ENCODE measurements around the gene AFF2. TPM values are rescaled to one million over a fixed set of nuclear protein-coding genes. Genes with fewer than 3 reads are reported as not detected.

The AFF2 gene
- 1 to 10 TPM in 1 of 3 donors, under 1 TPM in 2; 0.24 to 4.8 (median 0.79) TPM for total RNA-seq
- total RNA-seq (2013) = 1.4 TPM

DNA sequence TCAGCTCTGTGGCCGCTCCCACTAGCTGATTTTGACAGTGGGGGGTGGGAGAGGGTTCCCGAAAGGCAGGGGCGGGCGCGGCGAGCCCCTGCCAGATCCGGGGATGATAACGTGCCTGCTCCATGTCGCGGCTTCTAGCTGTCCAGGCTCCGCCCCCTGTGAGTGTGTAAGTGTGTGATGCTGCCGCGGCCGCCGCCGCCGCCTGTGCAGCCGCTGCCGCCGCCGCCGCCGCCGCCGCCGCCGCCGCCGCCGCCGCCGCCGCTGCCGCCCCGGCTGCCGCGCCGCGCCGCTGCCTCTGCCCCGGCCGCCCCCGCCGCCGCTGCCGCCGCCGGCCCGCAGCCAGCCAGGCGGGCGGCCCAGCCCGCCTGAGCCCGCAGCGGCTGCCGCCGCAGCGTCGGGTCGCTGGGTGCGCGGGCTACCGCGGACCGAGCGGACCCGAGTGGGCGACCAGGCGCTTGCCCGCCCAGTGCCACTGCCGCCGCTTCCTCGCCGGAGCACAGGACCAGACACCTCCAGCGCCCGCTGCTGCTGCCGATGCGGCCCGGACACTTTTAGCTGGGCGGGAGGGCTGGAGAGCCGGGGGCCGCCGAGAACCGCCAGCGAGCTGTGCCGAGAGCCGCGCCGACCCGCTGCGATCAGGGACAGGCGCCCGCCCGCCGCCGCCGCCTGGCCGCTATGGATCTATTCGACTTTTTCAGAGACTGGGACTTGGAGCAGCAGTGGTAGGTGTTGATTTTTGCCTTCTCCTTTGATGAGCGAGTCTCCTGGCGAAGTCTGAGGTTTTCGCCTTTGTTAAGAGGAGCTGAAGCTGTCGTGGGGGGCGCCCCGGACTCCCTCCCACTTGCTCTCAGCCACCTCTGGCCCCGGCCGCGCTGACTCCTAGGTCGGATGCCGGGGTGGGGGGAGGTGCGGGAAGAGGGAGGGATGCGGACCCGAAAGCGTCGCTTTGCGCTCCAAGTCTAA lies at the start of gene AFF2:
Gene AFF2 (plus strand): TSS at position 195 of the 963 bp plus-strand sequence. CDS start 481 bp downstream, at position 676.
- H3K36me3 ChIP-seq (ENCODE audit: control insufficient read depth, insufficient read depth, low read length) = no peaks in the 10 kb centered on the region
- peak; percentile 60 to 73 (median 73) for ATAC-seq
- peaks cover 5 to 25% of the 10 kb centered on the region in 2 donors for H3K27me3 Mint-ChIP-seq (ENCODE audit: low read depth in 2 of 2)
- H3K4me3 ChIP-seq (ENCODE audit: low read length) = peak within 1 kb of the TSS; percentile 31
- peak within 1 kb of the TSS; percentile 85 for H3K4me3 Mint-ChIP-seq
- intact Hi-C loops (cut with micrococcal nuclease) = no loop called here
- H3K27ac Mint-ChIP-seq = no peak within 1 kb of the TSS
- no peaks in the 10 kb centered on the region for H3K9me3 Mint-ChIP-seq
- TF ChIP-seq, protein P1, sequence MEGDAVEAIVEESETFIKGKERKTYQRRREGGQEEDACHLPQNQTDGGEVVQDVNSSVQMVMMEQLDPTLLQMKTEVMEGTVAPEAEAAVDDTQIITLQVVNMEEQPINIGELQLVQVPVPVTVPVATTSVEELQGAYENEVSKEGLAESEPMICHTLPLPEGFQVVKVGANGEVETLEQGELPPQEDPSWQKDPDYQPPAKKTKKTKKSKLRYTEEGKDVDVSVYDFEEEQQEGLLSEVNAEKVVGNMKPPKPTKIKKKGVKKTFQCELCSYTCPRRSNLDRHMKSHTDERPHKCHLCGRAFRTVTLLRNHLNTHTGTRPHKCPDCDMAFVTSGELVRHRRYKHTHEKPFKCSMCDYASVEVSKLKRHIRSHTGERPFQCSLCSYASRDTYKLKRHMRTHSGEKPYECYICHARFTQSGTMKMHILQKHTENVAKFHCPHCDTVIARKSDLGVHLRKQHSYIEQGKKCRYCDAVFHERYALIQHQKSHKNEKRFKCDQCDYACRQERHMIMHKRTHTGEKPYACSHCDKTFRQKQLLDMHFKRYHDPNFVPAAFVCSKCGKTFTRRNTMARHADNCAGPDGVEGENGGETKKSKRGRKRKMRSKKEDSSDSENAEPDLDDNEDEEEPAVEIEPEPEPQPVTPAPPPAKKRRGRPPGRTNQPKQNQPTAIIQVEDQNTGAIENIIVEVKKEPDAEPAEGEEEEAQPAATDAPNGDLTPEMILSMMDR (IDR thresholded peaks at IDR 0.05) = no peak
- H3K9me3 ChIP-seq (ENCODE audit: control insufficient read depth, insufficient read depth, low read length) = no peaks in the 10 kb centered on the region
- H3K4me1 Mint-ChIP-seq = peaks cover 0 to 5% of the 10 kb centered on the region in 2 donors
- H3K27me3 ChIP-seq (ENCODE audit: control insufficient read depth, insufficient read depth, low read length) = peaks cover 23% of the 10 kb centered on the region
- H3K4me1 ChIP-seq (ENCODE audit: control insufficient read depth, insufficient read depth, low read length) = peaks cover 12% of the 10 kb centered on the region
- 1% methylated on average over 98 of the region's 115 CpGs for WGBS (ENCODE audit: insufficient coverage)
- peak; percentile 18 to 68 for DNase-seq
- H3K27ac ChIP-seq (ENCODE audit: low read length) = no peak within 1 kb of the TSS
- no peaks in the 10 kb centered on the region for H3K36me3 Mint-ChIP-seq

DNA sequence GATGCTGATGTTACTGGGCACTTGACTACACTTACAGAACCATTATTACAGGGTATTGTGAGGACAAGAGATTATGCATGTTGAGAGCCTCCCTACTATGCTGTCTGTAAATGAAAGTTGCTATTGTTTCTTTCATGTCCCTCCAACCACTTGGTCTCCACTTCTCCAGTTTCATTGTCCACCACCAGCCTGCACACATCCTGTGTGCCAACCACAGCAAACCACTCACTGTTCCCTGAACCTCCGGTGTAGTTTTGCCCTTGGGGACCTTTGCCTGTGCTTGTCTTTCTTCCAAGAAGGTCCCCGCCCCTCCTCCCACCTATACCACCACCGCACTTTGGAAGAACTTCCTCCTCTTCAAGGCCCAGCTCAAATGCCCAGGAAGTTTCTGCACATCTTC lies 43.1 kb upstream of the AFF2 start:
- TF ChIP-seq, protein P1 (IDR thresholded peaks at IDR 0.05) = no peak

DNA sequence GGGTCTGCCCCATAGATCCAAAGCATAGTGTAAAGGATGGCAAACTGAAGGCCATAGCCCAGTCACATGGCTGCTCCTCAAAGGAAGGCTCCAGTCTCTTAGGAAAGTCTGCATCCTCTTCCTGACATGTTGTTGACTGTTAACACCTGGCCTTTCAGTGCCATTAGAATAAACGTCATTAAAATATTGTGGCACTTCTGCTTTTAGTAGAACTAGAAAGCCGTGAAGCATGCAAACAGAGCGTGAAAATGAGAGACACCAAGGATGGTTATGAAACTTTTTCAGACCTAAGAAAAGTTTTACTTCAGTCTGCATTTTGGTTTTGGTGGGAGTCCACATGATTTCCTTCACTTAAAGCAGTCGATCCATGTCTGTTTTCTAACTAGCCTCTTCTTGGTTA lies 41.1 kb upstream of the AFF2 start:
- H3K36me3 ChIP-seq (ENCODE audit: control insufficient read depth, insufficient read depth, low read length) = no peaks in the 10 kb centered on the region
- TF ChIP-seq, protein P1 (IDR thresholded peaks at IDR 0.05) = no peak
- peak overlapping the region; percentile 8 for H3K27ac ChIP-seq (ENCODE audit: low read length)
- 34% methylated on average over 4 of the region's 4 CpGs for WGBS (ENCODE audit: insufficient coverage)
- H3K9me3 ChIP-seq (ENCODE audit: control insufficient read depth, insufficient read depth, low read length) = no peaks in the 10 kb centered on the region
- H3K36me3 Mint-ChIP-seq = no peaks in the 10 kb centered on the region
- no peak overlapping the region for H3K4me3 ChIP-seq (ENCODE audit: low read length)
- no peaks in the 10 kb centered on the region for H3K4me1 Mint-ChIP-seq
- no peak overlapping the region for H3K4me3 Mint-ChIP-seq
- DNase-seq (no peak), ATAC-seq (no peak)
- H3K27me3 ChIP-seq (ENCODE audit: control insufficient read depth, insufficient read depth, low read length) = no peaks in the 10 kb centered on the region
- H3K27me3 Mint-ChIP-seq (ENCODE audit: low read depth in 2 of 2) = peaks cover 0 to 12% of the 10 kb centered on the region in 2 donors
- no peak overlapping the region for H3K27ac Mint-ChIP-seq
- H3K4me1 ChIP-seq (ENCODE audit: control insufficient read depth, insufficient read depth, low read length) = no peaks in the 10 kb centered on the region
- H3K9me3 Mint-ChIP-seq = no peaks in the 10 kb centered on the region
- intact Hi-C loops (cut with micrococcal nuclease) = no loop called here

More for the DNA sequence above, 43.1 kb upstream of the AFF2 start:
- ATAC-seq (no peak), DNase-seq (no peak)
- no peak overlapping the region for H3K4me3 ChIP-seq (ENCODE audit: low read length)
- WGBS (ENCODE audit: insufficient coverage) = 27% methylated on average over 3 of the region's 3 CpGs
- no peaks in the 10 kb centered on the region for H3K9me3 Mint-ChIP-seq
- H3K27ac ChIP-seq (ENCODE audit: low read length) = no peak overlapping the region
- H3K4me3 Mint-ChIP-seq = no peak overlapping the region
- no peaks in the 10 kb centered on the region for H3K36me3 Mint-ChIP-seq
- H3K4me1 ChIP-seq (ENCODE audit: control insufficient read depth, insufficient read depth, low read length) = no peaks in the 10 kb centered on the region
- no peaks in the 10 kb centered on the region for H3K4me1 Mint-ChIP-seq
- H3K36me3 ChIP-seq (ENCODE audit: control insufficient read depth, insufficient read depth, low read length) = no peaks in the 10 kb centered on the region
- no peaks in the 10 kb centered on the region for H3K9me3 ChIP-seq (ENCODE audit: control insufficient read depth, insufficient read depth, low read length)
- H3K27ac Mint-ChIP-seq = no peak overlapping the region
- peaks cover 0 to 12% of the 10 kb centered on the region in 2 donors for H3K27me3 Mint-ChIP-seq (ENCODE audit: low read depth in 2 of 2)
- intact Hi-C loops (cut with micrococcal nuclease) = no loop called here
- no peaks in the 10 kb centered on the region for H3K27me3 ChIP-seq (ENCODE audit: control insufficient read depth, insufficient read depth, low read length)
